Measurements from ENCODE around the gene DAAM1.

DAAM1 gene

GRCh38 chr14:59317346-59317745, 128.9 kb downstream of the DAAM1 start:
- no peak for DNase-seq

- no peak for DNase-seq
Observed at GRCh38 chr14:59317798-59318505, 129.5 kb downstream of the DAAM1 start.

- DNase-seq: no peak
Observed at GRCh38 chr14:59318908-59319307, 130.4 kb downstream of the DAAM1 start.

GRCh38 chr14:59320361-59320760, 131.9 kb downstream of the DAAM1 start:
- peak in 2 of 3 donors; percentile 27 to 41 for DNase-seq

GRCh38 chr14:59320763-59321625, 132.5 kb downstream of the DAAM1 start:
- peak; percentile 63 to 91 (median 75) for DNase-seq

- no peak for DNase-seq
Observed at GRCh38 chr14:59321626-59321949, 133.1 kb downstream of the DAAM1 start.

GRCh38 chr14:59325906-59326305, 137.4 kb downstream of the DAAM1 start:
- no peak for DNase-seq

GRCh38 chr14:59328454-59328853, 140.0 kb downstream of the DAAM1 start:
- DNase-seq: no peak

GRCh38 chr14:59330455-59330854, 142.0 kb downstream of the DAAM1 start:
- no peak for DNase-seq

GRCh38 chr14:59331217-59331616, 142.8 kb downstream of the DAAM1 start:
- DNase-seq: no peak

- peak; percentile 49 to 60 (median 52) for DNase-seq
Observed at GRCh38 chr14:59332727-59333126, 144.3 kb downstream of the DAAM1 start.

GRCh38 chr14:59333235-59333634, 144.8 kb downstream of the DAAM1 start:
- no peak for DNase-seq

- no peak for DNase-seq
Observed at GRCh38 chr14:59333668-59334067, 145.2 kb downstream of the DAAM1 start.

- DNase-seq: no peak
Observed at GRCh38 chr14:59334253-59334652, 145.8 kb downstream of the DAAM1 start.

- DNase-seq: peak in 1 of 3 donors; percentile 14
Observed at GRCh38 chr14:59336098-59336497, 147.6 kb downstream of the DAAM1 start.

- no peak for DNase-seq
Observed at GRCh38 chr14:59336706-59337105, 148.2 kb downstream of the DAAM1 start.

GRCh38 chr14:59337141-59337611, 148.7 kb downstream of the DAAM1 start:
- peak in 1 of 3 donors; percentile 27 for DNase-seq

GRCh38 chr14:59338761-59339160, 150.3 kb downstream of the DAAM1 start:
- DNase-seq: no peak

- no peak for DNase-seq
Observed at GRCh38 chr14:59339524-59340330, 151.3 kb downstream of the DAAM1 start.

GRCh38 chr14:59341858-59342477, 153.5 kb downstream of the DAAM1 start:
- DNase-seq: no peak

GRCh38 chr14:59342516-59343484, 154.3 kb downstream of the DAAM1 start:
- DNase-seq: no peak

- DNase-seq: no peak
Observed at GRCh38 chr14:59343585-59343984, 155.1 kb downstream of the DAAM1 start.

Data from suppressor macrophage treated with lipopolysaccharide for 1 hour (primary cell).